HCEC 1CT (cell line): ENCODE data around the gene NINL.
A peak's percentile ranks its signal among the peaks of the same experiment; 100 is the strongest.
"Not testable (repeated sequence)": the region's sequence is repeated elsewhere in the genome, so short reads cannot be mapped to it uniquely, and the experiment has no call there.

ENCODE experiments used
- DNase-seq: peaks from one replicate; pipeline ENCODE4 v3.0.0-alpha.2; 2017

The NINL gene

GRCh38 chr20:25584905-25585704, at the start of gene NINL:
NINL (minus strand) TSS chr20:25585531; CDS start chr20:25526587, 58,944 bp downstream.
- peak; percentile 50 for DNase-seq

- DNase-seq, result peak; percentile 73
Measured at GRCh38 chr20:25632940-25633790, 47.8 kb upstream of the NINL start.

- DNase-seq, result not testable (repeated sequence)
Measured at GRCh38 chr20:25630615-25631014, 45.3 kb upstream of the NINL start.

- DNase-seq, result no peak
Measured at GRCh38 chr20:25629816-25630499, 44.6 kb upstream of the NINL start.

- no peak for DNase-seq
Measured at GRCh38 chr20:25626779-25627178, 41.4 kb upstream of the NINL start.

- no peak for DNase-seq
Measured at GRCh38 chr20:25624500-25624939, 39.2 kb upstream of the NINL start.

- DNase-seq, result peak; percentile 98
Measured at GRCh38 chr20:25623736-25624499, 38.6 kb upstream of the NINL start, which contains the start of gene NANP. NANP (minus strand) TSS chr20:25624014; CDS start chr20:25623948, 66 bp downstream.

- no peak for DNase-seq
Measured at GRCh38 chr20:25623225-25623735, 37.9 kb upstream of the NINL start.

GRCh38 chr20:25622450-25623224, 37.3 kb upstream of the NINL start:
- peak; percentile 9 for DNase-seq

GRCh38 chr20:25622049-25622448, 36.7 kb upstream of the NINL start:
- DNase-seq, result no peak

GRCh38 chr20:25619514-25619913, 34.2 kb upstream of the NINL start:
- DNase-seq, result no peak

- no peak for DNase-seq
Measured at GRCh38 chr20:25608774-25609173, 23.4 kb upstream of the NINL start.

- DNase-seq, result no peak
Measured at GRCh38 chr20:25606094-25606695, 20.9 kb upstream of the NINL start.

GRCh38 chr20:25605148-25605547, 19.8 kb upstream of the NINL start:
- no peak for DNase-seq

GRCh38 chr20:25604611-25605010, 19.3 kb upstream of the NINL start:
- no peak for DNase-seq

- DNase-seq, result not testable (repeated sequence)
Measured at GRCh38 chr20:25602914-25603309, 17.6 kb upstream of the NINL start.

- DNase-seq, result not testable (repeated sequence)
Measured at GRCh38 chr20:25602191-25602913, 17.0 kb upstream of the NINL start.

GRCh38 chr20:25601659-25602058, 16.3 kb upstream of the NINL start:
- no peak for DNase-seq

GRCh38 chr20:25600632-25601031, 15.3 kb upstream of the NINL start:
- DNase-seq, result no peak
